ENCODE measurements around the gene ZEB2. TPM values are rescaled to one million over a fixed set of nuclear protein-coding genes. Genes with fewer than 3 reads are reported as not detected.

The ZEB2 gene
- total and polyA plus RNA-seq, 4 donors: 7.6 to 39.6 (median 22.2) TPM

- TF ChIP-seq JUND (IDR thresholded peaks at IDR 0.05) (no peak), ZBTB33 (IDR thresholded peaks at IDR 0.05) (no peak), NR2F2 (IDR thresholded peaks at IDR 0.05) (no peak), FOXA2 (IDR thresholded peaks at IDR 0.05) (no peak), RAD21 (IDR thresholded peaks at IDR 0.05) (no peak), YY1 (IDR thresholded peaks at IDR 0.05) (no peak)
These were observed 19.4 kb downstream of the ZEB2 start (continued) for GRCh38 chr2:144500563-144500962.

- no peak overlapping the region for H3K27ac ChIP-seq (ENCODE audit: low read depth in 1 of 2, low read length in 2 of 2)
These were observed 21.6 kb downstream of the ZEB2 start for GRCh38 chr2:144498277-144498676.

More at GRCh38 chr2:144498277-144498676, 21.6 kb downstream of the ZEB2 start:
- no peaks in the 10 kb centered on the region for H3K27me3 ChIP-seq (ENCODE audit: control insufficient read depth in 4 of 4, insufficient read depth in 4 of 4, low read length in 3 of 4)
- H3K9ac ChIP-seq (ENCODE audit: low read depth in 1 of 2, low read length in 2 of 2): no peak overlapping the region
- H3K36me3 ChIP-seq (ENCODE audit: control insufficient read depth in 4 of 4, insufficient read depth in 3 of 4, low read depth in 1 of 4, low read length in 3 of 4): no peaks in the 10 kb centered on the region
- no peak for DNase-seq (ENCODE audit: low spot score)
- peaks cover 0 to 3% (median 0%) of the 10 kb centered on the region in 4 donors for H3K4me1 ChIP-seq (ENCODE audit: control insufficient read depth in 4 of 4, insufficient read depth in 4 of 4, low read length in 3 of 4)
- WGBS: 82% methylated on average over 7 of the region's 7 CpGs
- TF ChIP-seq FOXA1 (IDR thresholded peaks at IDR 0.05): no peak
- TF ChIP-seq FOXA2 (IDR thresholded peaks at IDR 0.05): no peak
- TF ChIP-seq NR2F2 (IDR thresholded peaks at IDR 0.05): no peak
- TF ChIP-seq CTCF (IDR thresholded peaks at IDR 0.05; ENCODE audit: low read depth, low read length, missing input control): no peak
- no peak for TF ChIP-seq HNF4G (IDR thresholded peaks at IDR 0.05)
- no peak for TF ChIP-seq HNF4A (conservative IDR thresholded peaks at IDR 0.05)
- TF ChIP-seq RXRA (IDR thresholded peaks at IDR 0.05): no peak
- TF ChIP-seq ZBTB33 (IDR thresholded peaks at IDR 0.05): no peak
- TF ChIP-seq ATF3 (IDR thresholded peaks at IDR 0.05): no peak
- no peak for TF ChIP-seq YY1 (IDR thresholded peaks at IDR 0.05)
- TF ChIP-seq JUND (IDR thresholded peaks at IDR 0.05): no peak
- TF ChIP-seq RAD21 (IDR thresholded peaks at IDR 0.05): no peak
- TF ChIP-seq MAX (IDR thresholded peaks at IDR 0.05): no peak
- H3K4me3 ChIP-seq (ENCODE audit: low read depth in 1 of 3, low read length in 3 of 3): no peak overlapping the region
- H3K9me3 ChIP-seq (ENCODE audit: control insufficient read depth in 4 of 4, low read length in 3 of 4): no peaks in the 10 kb centered on the region
